ENCODE data around the gene CHCHD6.

The CHCHD6 gene

GRCh38 chr3:126918355-126918821 is 214.3 kb downstream of the CHCHD6 start:
- H3K36me3 Mint-ChIP-seq, result peaks cover 44% of the 10 kb centered on the region
- H3K9me3 Mint-ChIP-seq, result peaks cover 8% of the 10 kb centered on the region
- no peak overlapping the region for H3K27ac Mint-ChIP-seq
- H3K4me3 Mint-ChIP-seq, result no peak overlapping the region
- peaks cover 5% of the 10 kb centered on the region for H3K4me1 Mint-ChIP-seq
- H3K27me3 Mint-ChIP-seq, result peaks cover 25% of the 10 kb centered on the region
- ATAC-seq, result no peak

DNA sequence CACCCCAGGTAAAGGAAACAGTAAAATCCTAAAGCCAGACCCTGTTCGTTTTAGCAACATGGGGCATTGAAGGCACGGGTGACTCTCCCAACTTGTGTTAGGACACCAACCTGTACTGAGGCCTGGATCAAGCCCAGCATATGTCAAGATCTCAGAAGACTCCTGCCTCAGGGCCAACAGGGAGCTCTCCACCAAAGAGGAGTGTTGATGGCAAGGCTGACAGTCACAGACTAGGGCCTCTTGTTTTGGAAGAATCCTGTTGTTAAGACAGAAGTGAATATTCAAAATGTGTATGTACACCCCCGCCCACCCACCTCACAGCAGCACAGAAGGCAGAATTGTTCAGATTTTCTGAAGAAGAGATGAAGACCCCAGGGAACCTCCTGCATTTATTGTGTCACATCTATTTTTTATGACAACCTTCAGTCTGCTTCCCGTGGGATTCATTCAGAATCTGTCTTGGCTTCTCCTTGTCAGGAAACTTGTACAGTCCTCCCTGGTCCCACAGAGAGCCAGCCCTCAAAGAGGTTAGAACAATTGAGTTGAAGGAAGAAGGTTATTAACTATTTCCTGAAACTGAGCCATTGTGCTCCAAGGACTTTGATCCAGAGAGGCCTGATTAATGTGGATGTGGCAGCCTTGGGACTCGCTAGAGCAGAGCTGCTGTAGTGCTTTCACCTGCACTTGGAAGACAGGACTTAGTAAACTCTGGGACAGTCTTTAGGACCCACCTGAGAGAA is 217.2 kb downstream of the CHCHD6 start:
- H3K36me3 Mint-ChIP-seq, result peaks cover 35% of the 10 kb centered on the region
- no peak overlapping the region for H3K4me3 Mint-ChIP-seq
- peaks cover 8% of the 10 kb centered on the region for H3K9me3 Mint-ChIP-seq
- peaks cover 23% of the 10 kb centered on the region for H3K27me3 Mint-ChIP-seq
- no peak for ATAC-seq
- no peak overlapping the region for H3K27ac Mint-ChIP-seq
- no peaks in the 10 kb centered on the region for H3K4me1 Mint-ChIP-seq

GRCh38 chr3:126922466-126922865 is 218.4 kb downstream of the CHCHD6 start:
- peaks cover 28% of the 10 kb centered on the region for H3K27me3 Mint-ChIP-seq
- H3K27ac Mint-ChIP-seq, result no peak overlapping the region
- no peak overlapping the region for H3K4me3 Mint-ChIP-seq
- H3K9me3 Mint-ChIP-seq, result peaks cover 8% of the 10 kb centered on the region
- peaks cover 31% of the 10 kb centered on the region for H3K36me3 Mint-ChIP-seq
- H3K4me1 Mint-ChIP-seq, result no peaks in the 10 kb centered on the region
- no peak for ATAC-seq

- peaks cover 28% of the 10 kb centered on the region for H3K27me3 Mint-ChIP-seq
- H3K4me1 Mint-ChIP-seq, result no peaks in the 10 kb centered on the region
- H3K9me3 Mint-ChIP-seq, result peaks cover 8% of the 10 kb centered on the region
- H3K4me3 Mint-ChIP-seq, result no peak overlapping the region
- peaks cover 27% of the 10 kb centered on the region for H3K36me3 Mint-ChIP-seq
- no peak overlapping the region for H3K27ac Mint-ChIP-seq
- no peak for ATAC-seq
Measured at GRCh38 chr3:126923423-126923822, 219.4 kb downstream of the CHCHD6 start.

- Mint-ChIP-seq H3K4me3 (no peak overlapping the region), H3K27me3 (peaks cover 28% of the 10 kb centered on the region), H3K9me3 (peaks cover 8% of the 10 kb centered on the region), H3K36me3 (peaks cover 24% of the 10 kb centered on the region), H3K4me1 (no peaks in the 10 kb centered on the region), H3K27ac (no peak overlapping the region)
- no peak for ATAC-seq
Measured at GRCh38 chr3:126923895-126924294, 219.9 kb downstream of the CHCHD6 start.

- Mint-ChIP-seq H3K27ac (no peak overlapping the region), H3K4me3 (no peak overlapping the region), H3K27me3 (peaks cover 27% of the 10 kb centered on the region), H3K36me3 (peaks cover 24% of the 10 kb centered on the region), H3K4me1 (no peaks in the 10 kb centered on the region), H3K9me3 (peaks cover 8% of the 10 kb centered on the region)
- no peak for ATAC-seq
Measured at GRCh38 chr3:126924458-126924857, 220.4 kb downstream of the CHCHD6 start.

DNA sequence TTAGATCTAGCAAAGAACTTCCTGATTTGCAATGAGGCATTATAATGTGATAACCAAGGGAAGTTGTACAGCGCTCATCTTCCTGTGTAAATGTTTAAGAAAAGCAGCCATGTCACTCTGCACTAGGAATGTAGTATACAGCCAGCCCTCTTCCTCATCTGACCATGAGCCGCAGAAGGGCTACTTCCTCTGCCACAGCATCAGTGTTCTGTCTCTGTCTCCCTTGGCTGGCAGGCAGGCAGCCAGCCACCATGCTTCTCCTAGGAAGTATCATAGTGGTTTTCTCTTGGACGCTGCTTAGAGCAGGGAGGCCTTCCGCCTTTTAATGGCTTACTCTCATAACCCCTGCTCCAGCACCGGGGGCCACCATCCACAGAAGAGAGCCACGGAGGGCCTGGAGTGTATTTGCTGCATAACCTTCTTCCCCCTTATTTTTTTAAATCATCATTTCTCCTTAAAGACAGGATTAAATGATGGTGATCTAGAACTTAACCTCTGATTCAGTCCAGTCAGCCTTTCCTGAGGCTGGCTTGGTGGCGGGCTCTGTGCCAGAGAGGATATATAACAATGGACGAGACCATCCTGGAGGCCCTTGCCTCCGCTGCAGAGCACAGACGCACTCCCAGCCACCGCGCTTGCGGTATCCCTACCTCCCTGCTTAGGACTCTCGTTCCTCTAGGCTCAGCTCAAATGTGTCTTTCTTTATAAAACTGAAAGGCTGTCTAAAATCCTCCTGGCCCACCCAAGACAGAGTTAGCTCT is 221.6 kb downstream of the CHCHD6 start:
- H3K4me1 Mint-ChIP-seq, result no peaks in the 10 kb centered on the region
- H3K27ac Mint-ChIP-seq, result no peak overlapping the region
- H3K36me3 Mint-ChIP-seq, result peaks cover 22% of the 10 kb centered on the region
- ATAC-seq, result no peak
- H3K27me3 Mint-ChIP-seq, result peaks cover 16% of the 10 kb centered on the region
- H3K4me3 Mint-ChIP-seq, result no peak overlapping the region
- H3K9me3 Mint-ChIP-seq, result peaks cover 1% of the 10 kb centered on the region

DNA sequence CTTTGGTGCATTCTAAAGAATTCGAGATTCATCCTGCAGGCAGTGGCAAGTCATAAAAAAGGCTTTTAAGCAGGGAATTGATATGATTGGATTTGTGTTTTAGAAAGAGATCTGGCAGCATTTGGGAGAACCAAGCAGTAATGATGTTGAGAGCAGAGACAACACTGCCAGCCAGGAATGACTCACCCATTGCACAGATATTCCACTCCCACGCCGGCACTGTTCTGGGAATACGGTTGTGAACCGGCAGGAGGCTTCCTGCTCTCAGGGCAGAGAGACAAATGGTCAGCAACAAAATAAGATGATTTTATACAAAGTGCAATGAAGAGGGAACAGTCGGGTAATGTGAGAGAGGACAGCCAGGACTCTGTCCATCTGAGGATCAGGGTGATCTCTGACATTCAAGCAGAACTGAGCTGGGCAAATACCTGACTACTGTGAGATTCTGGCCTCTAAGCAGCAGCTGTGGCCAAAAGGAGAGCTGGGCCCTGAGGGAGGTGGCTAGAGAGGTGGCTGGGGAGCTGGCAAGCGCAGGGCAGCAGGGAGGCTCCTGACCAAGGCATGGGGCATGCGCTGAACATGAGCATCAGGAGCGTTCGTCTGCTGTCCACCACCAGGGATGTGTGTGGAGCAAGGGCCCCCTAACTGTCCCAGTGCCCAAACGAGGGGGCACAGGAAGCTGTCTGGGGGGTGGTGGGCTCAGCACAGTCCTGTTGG is 222.8 kb downstream of the CHCHD6 start:
- Mint-ChIP-seq H3K4me1 (no peaks in the 10 kb centered on the region), H3K36me3 (peaks cover 24% of the 10 kb centered on the region), H3K9me3 (no peaks in the 10 kb centered on the region), H3K4me3 (no peak overlapping the region), H3K27ac (no peak overlapping the region), H3K27me3 (peaks cover 13% of the 10 kb centered on the region)
- no peak for ATAC-seq

- H3K9me3 Mint-ChIP-seq, result no peaks in the 10 kb centered on the region
- peaks cover 24% of the 10 kb centered on the region for H3K36me3 Mint-ChIP-seq
- peaks cover 13% of the 10 kb centered on the region for H3K27me3 Mint-ChIP-seq
- H3K4me3 Mint-ChIP-seq, result no peak overlapping the region
- no peaks in the 10 kb centered on the region for H3K4me1 Mint-ChIP-seq
- ATAC-seq, result no peak
- no peak overlapping the region for H3K27ac Mint-ChIP-seq
Measured at GRCh38 chr3:126927401-126927750, 223.3 kb downstream of the CHCHD6 start.

DNA sequence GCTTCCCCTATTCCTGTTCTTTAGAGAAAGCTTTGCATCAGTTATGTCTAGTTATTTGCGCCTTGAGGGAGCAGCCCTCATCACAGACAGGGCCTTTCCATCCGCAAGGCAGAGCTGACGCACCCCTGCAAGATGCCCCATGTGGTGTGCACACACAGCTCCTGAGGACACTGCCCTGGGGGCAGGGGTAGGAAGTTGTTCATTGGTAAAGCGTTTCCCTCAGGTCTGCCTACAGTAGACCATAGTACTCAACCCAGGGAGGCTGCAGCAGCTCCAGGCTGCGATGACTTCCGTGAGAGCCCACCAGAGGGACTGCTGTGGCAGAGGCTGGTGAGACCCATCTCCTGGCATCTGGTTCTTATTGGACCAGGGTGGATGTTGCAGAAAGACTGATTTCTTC is 223.8 kb downstream of the CHCHD6 start:
- H3K4me1 Mint-ChIP-seq, result no peaks in the 10 kb centered on the region
- no peaks in the 10 kb centered on the region for H3K9me3 Mint-ChIP-seq
- no peak overlapping the region for H3K27ac Mint-ChIP-seq
- H3K4me3 Mint-ChIP-seq, result no peak overlapping the region
- H3K36me3 Mint-ChIP-seq, result peaks cover 24% of the 10 kb centered on the region
- H3K27me3 Mint-ChIP-seq, result peaks cover 13% of the 10 kb centered on the region
- no peak for ATAC-seq

GRCh38 chr3:126928921-126929474 is 225.0 kb downstream of the CHCHD6 start:
- H3K27ac Mint-ChIP-seq, result no peak overlapping the region
- peaks cover 28% of the 10 kb centered on the region for H3K36me3 Mint-ChIP-seq
- H3K27me3 Mint-ChIP-seq, result peaks cover 13% of the 10 kb centered on the region
- ATAC-seq, result no peak
- no peaks in the 10 kb centered on the region for H3K9me3 Mint-ChIP-seq
- no peak overlapping the region for H3K4me3 Mint-ChIP-seq
- no peaks in the 10 kb centered on the region for H3K4me1 Mint-ChIP-seq

GRCh38 chr3:126930936-126931600 is 227.0 kb downstream of the CHCHD6 start:
- no peak overlapping the region for H3K27ac Mint-ChIP-seq
- H3K4me3 Mint-ChIP-seq, result no peak overlapping the region
- no peaks in the 10 kb centered on the region for H3K4me1 Mint-ChIP-seq
- ATAC-seq, result no peak
- H3K27me3 Mint-ChIP-seq, result peaks cover 7% of the 10 kb centered on the region
- peaks cover 28% of the 10 kb centered on the region for H3K36me3 Mint-ChIP-seq
- H3K9me3 Mint-ChIP-seq, result no peaks in the 10 kb centered on the region

GRCh38 chr3:126931806-126932187 is 227.8 kb downstream of the CHCHD6 start:
- no peak for ATAC-seq
- Mint-ChIP-seq H3K9me3 (no peaks in the 10 kb centered on the region), H3K27me3 (no peaks in the 10 kb centered on the region), H3K36me3 (peaks cover 21% of the 10 kb centered on the region), H3K27ac (no peak overlapping the region), H3K4me1 (no peaks in the 10 kb centered on the region), H3K4me3 (no peak overlapping the region)

DNA sequence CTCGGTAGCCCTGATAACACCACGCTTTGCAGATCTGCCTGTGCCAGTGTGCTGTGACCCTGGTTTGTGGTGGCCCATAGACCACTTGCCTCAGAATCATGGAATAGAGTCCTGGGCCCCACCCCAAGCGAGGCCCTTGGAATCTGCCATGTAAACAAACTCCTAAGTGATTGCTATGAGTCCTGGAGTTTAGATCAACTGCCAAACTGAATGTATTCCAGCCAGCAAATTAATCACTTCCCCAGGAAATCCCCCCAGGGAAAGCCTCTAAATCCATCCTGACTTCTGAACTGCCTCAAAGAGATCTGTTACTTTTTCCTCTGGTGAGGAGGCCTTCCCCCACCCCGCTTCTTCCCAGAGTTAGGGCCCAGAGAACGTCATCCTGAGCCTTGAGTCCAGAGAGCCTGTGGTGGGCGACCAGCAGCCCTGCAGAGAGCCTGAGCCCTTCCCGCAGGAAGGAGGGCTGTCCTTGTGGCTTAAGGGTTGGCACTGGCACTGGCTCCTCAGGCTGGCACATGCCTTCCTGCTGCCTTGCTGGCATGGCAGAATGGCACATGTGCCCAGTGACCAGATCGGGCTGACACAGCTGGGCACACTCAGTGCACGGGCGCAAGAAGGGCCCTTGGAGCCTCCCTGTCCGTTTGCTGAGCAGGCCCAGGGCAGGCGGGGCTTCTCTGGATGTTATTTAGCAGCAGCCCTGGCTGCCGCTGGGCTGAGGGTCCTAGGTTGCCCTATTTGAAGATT is 228.3 kb downstream of the CHCHD6 start:
- no peak overlapping the region for H3K27ac Mint-ChIP-seq
- no peak overlapping the region for H3K4me3 Mint-ChIP-seq
- no peaks in the 10 kb centered on the region for H3K27me3 Mint-ChIP-seq
- no peaks in the 10 kb centered on the region for H3K4me1 Mint-ChIP-seq
- no peaks in the 10 kb centered on the region for H3K9me3 Mint-ChIP-seq
- H3K36me3 Mint-ChIP-seq, result peaks cover 21% of the 10 kb centered on the region
- ATAC-seq, result no peak

Measured in stimulated activated memory B cell treated with anti-CD40 and anti-IgM and Interleukin-4, amounts not matched to agents 10 μg/mL and 1 μg/mL and 100 μg/mL, for 72 hours (primary cell).